Coronary artery (tissue), 2 donors: ENCODE data around the gene PHF14.

Source experiments
- DNase-seq: peaks from one replicate; pipeline ENCODE4 v3.0.0-alpha.2; 2017; ENCODE audit warnings: low spot score
- H3K27ac ChIP-seq, 2 donors: fragments of 200-600 bp; sonication (generic); one replicate each; pipeline ENCODE4 v1.5.1; 2016 to 2019
- H3K4me3 ChIP-seq: fragments of 200-600 bp; sonication (generic); 2 replicates; pipeline ENCODE4 v1.5.1; 2016; ENCODE audit warnings: mild to moderate bottlenecking, moderate library complexity
- TF ChIP-seq, protein P1 (sequence below): fragments of 200-600 bp; sonication (generic); IDR thresholded peaks from one replicate; pipeline ENCODE4 v1.5.1; 2019; ENCODE audit warnings: antibody characterized with exemption

Gene PHF14

GRCh38 chr7:11135573-11135972 lies 161.9 kb downstream of the PHF14 start:
- no peak overlapping the region for H3K27ac ChIP-seq
- TF ChIP-seq, protein P1, sequence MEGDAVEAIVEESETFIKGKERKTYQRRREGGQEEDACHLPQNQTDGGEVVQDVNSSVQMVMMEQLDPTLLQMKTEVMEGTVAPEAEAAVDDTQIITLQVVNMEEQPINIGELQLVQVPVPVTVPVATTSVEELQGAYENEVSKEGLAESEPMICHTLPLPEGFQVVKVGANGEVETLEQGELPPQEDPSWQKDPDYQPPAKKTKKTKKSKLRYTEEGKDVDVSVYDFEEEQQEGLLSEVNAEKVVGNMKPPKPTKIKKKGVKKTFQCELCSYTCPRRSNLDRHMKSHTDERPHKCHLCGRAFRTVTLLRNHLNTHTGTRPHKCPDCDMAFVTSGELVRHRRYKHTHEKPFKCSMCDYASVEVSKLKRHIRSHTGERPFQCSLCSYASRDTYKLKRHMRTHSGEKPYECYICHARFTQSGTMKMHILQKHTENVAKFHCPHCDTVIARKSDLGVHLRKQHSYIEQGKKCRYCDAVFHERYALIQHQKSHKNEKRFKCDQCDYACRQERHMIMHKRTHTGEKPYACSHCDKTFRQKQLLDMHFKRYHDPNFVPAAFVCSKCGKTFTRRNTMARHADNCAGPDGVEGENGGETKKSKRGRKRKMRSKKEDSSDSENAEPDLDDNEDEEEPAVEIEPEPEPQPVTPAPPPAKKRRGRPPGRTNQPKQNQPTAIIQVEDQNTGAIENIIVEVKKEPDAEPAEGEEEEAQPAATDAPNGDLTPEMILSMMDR = no peak
- no peak for DNase-seq
- H3K4me3 ChIP-seq = no peak overlapping the region

GRCh38 chr7:11141541-11141940 lies 167.9 kb downstream of the PHF14 start:
- no peak for DNase-seq
- Histone ChIP-seq H3K4me3 (no peak overlapping the region), H3K27ac (no peak overlapping the region)
- TF ChIP-seq, protein P1 = no peak

DNA sequence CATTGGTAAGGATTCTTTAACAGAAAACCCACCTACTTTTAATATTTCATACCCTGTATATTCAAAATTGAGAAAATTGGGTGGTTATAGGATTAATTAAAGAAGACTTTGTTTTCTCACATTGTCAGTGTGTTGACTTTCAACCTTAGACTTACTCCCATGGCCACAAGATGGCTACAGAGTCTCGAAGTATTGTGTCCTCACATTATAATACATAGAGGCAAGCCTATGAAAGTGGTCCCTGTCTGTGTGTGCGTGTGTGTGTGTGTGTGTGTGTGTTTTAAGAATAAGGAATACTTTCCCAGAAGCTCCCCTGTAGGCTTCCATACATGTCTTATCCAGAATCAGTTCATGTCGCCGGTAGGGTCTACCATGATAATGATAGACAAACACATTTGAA lies 180.0 kb downstream of the PHF14 start:
- TF ChIP-seq, protein P1 = no peak
- no peak overlapping the region for H3K27ac ChIP-seq
- no peak for DNase-seq

DNA sequence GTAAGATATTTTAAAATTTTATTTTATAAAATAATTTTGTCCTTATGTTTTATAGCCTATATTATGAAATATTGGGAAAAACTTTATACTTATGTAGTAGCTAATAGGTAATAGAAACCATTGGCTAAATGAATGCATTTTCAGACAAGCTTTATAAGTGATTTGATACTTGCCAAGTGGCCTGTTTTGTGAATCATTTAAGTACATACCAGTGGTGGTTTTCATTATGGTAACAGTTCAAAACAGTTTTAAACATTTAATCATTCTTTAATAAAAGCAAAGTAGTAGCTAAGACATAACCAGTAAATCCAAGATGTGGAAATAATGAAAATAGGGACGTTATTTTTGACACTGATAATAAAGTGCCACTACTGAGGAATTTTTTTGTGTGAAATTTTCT lies 182.2 kb downstream of the PHF14 start:
- TF ChIP-seq, protein P1 = no peak
- Histone ChIP-seq H3K4me3 (no peak overlapping the region), H3K27ac (no peak overlapping the region)
- no peak for DNase-seq

More for the DNA sequence above, 180.0 kb downstream of the PHF14 start:
- H3K4me3 ChIP-seq = no peak overlapping the region

DNA sequence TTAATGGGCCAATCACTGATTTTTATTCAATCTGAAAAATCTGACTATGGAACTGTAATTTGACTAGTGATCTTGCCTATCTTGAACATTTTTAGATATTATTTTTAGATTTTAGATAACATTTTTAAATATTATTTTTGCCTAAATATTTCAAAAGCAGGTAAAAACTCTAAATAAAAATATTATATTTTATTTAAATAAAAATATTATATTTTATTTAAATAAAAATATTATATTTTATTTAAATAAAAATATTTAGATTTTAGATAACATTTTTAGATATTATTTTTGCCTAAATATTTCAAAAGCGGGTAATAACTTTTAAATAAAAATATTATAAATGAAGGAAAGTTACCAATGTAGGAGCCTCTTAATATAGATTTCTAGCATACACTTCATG lies 187.8 kb downstream of the PHF14 start:
- DNase-seq = no peak
- no peak overlapping the region for H3K4me3 ChIP-seq
- no peak overlapping the region for H3K27ac ChIP-seq
- TF ChIP-seq, protein P1 = no peak

GRCh38 chr7:11163220-11163619 lies 189.5 kb downstream of the PHF14 start:
- TF ChIP-seq, protein P1 = no peak
- Histone ChIP-seq H3K27ac (no peak overlapping the region), H3K4me3 (no peak overlapping the region)
- DNase-seq = no peak

- DNase-seq = no peak
- Histone ChIP-seq H3K27ac (no peak overlapping the region), H3K4me3 (no peak overlapping the region)
- TF ChIP-seq, protein P1 = no peak
Observed at GRCh38 chr7:11166051-11166450, 192.4 kb downstream of the PHF14 start.
